UCSD-AML1 (cell line): ENCODE data around the gene ADH6.
"Not testable (repeated sequence)": the region's sequence is repeated elsewhere in the genome, so short reads cannot be mapped to it uniquely, and the experiment has no call there.

Experiments
- DNase-seq: peaks from one replicate; lab custom pipeline; 2025; ENCODE audit not compliant: unreplicated experiment; lab: John Stamatoyannopoulos, UW

ADH6 gene

GRCh38 chr4:99200138-99200537, 18.9 kb downstream of the ADH6 start:
- no peak for DNase-seq

GRCh38 chr4:99190336-99190735, 28.7 kb downstream of the ADH6 start:
- DNase-seq = no peak

- DNase-seq = not testable (repeated sequence)
These were observed 29.1 kb downstream of the ADH6 start for GRCh38 chr4:99189900-99190299.

- DNase-seq = no peak
These were observed 33.0 kb downstream of the ADH6 start for GRCh38 chr4:99186029-99186428.

- no peak for DNase-seq
These were observed 33.5 kb downstream of the ADH6 start for GRCh38 chr4:99185581-99185980.

GRCh38 chr4:99180382-99181070, 38.5 kb downstream of the ADH6 start:
- DNase-seq = no peak

- DNase-seq = no peak
These were observed 39.4 kb downstream of the ADH6 start for GRCh38 chr4:99179626-99180025.

- DNase-seq = no peak
These were observed 39.9 kb downstream of the ADH6 start for GRCh38 chr4:99179178-99179577.

- no peak for DNase-seq
These were observed 52.5 kb downstream of the ADH6 start for GRCh38 chr4:99166544-99166943.

- no peak for DNase-seq
These were observed 53.1 kb downstream of the ADH6 start for GRCh38 chr4:99165978-99166377.

GRCh38 chr4:99161373-99162099, 57.5 kb downstream of the ADH6 start:
- DNase-seq = no peak

- no peak for DNase-seq
These were observed 59.3 kb downstream of the ADH6 start for GRCh38 chr4:99159699-99160098.

GRCh38 chr4:99157478-99157935, 61.5 kb downstream of the ADH6 start:
- DNase-seq = no peak

GRCh38 chr4:99156992-99157391, 62.1 kb downstream of the ADH6 start:
- no peak for DNase-seq

GRCh38 chr4:99154658-99155342, 64.2 kb downstream of the ADH6 start:
- no peak for DNase-seq
